Measurements from ENCODE around the gene CCHCR1.

Gene CCHCR1

DNA sequence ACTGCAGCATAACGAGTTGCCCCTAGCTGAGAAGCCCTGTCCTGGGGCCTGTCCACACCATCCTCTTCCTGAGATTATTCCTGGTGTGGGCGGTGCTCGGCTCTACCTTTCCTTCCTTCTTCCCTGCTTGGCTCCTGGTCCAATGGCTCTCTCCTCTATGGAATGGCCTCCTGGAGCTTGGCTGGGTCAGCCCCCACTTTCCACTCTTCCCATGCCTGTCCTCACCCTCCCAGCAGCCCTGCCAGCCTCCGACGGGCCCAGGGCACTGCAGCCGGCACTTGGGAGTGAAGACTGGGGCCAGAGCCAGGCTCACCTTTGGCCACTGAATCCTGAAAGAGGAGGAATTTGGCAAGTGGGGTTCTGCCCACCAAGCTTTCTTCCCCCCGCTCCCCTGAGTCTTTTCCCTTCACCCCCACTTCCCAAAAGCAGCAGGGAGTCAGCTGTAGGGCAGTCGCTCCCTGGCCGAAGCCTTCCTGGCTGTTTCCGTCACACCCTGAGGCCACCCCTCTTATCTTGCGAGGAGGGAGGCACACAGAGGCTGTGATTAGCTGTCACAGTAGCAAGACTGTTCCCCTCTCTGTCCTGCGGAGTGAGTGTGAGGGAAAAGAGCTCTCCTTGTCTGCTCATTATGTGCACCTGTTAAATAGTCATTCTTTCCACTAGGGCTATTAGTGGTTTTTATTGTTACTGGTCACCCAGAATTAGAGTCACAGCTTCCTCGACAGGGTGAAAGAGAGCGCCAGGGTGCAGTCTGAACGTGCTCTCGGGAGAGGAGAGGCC lies 31.0 kb downstream of the CCHCR1 start:
- Histone ChIP-seq H3K79me1 (ENCODE audit: low read length) (no peaks in the 10 kb centered on the region), H3K4me1 (ENCODE audit: control insufficient read depth, low read depth, low read length) (no peaks in the 10 kb centered on the region), H4K5ac (ENCODE audit: low read length) (no peak overlapping the region), H2BK5ac (ENCODE audit: low read length) (no peak overlapping the region), H3K56ac (ENCODE audit: low read length) (peak overlapping the region; percentile 35), H3K9ac (ENCODE audit: low read length) (no peak overlapping the region), H2BK120ac (ENCODE audit: low read depth, low read length) (no peak overlapping the region), H3K4ac (ENCODE audit: low read depth, low read length) (no peak overlapping the region), H2AK5ac (ENCODE audit: low read length) (no peak overlapping the region), H3K18ac (ENCODE audit: low read length) (no peak overlapping the region), H4K8ac (ENCODE audit: low read depth, low read length) (no peak overlapping the region), H2BK15ac (replicated peaks; ENCODE audit: low read depth) (no peak overlapping the region), H3K79me2 (ENCODE audit: control insufficient read depth, insufficient read depth, low read length) (no peaks in the 10 kb centered on the region), H3K27ac (ENCODE audit: low read depth, low read length) (no peak overlapping the region), H3K4me3 (ENCODE audit: low read length) (no peak overlapping the region), H3K23ac (ENCODE audit: low read length) (no peak overlapping the region), H3K4me2 (ENCODE audit: low read length) (no peak overlapping the region), H3K36me3 (ENCODE audit: control insufficient read depth, insufficient read depth, low read length) (no peaks in the 10 kb centered on the region), H3K27me3 (ENCODE audit: insufficient read depth, low read length, poor library complexity) (no peaks in the 10 kb centered on the region)
- no CpG with 5 or more reads among the region's 16 CpGs for WGBS (ENCODE audit: extremely low coverage, insufficient coverage, low lambda C conversion rate)
- peak; percentile 51 for DNase-seq

DNA sequence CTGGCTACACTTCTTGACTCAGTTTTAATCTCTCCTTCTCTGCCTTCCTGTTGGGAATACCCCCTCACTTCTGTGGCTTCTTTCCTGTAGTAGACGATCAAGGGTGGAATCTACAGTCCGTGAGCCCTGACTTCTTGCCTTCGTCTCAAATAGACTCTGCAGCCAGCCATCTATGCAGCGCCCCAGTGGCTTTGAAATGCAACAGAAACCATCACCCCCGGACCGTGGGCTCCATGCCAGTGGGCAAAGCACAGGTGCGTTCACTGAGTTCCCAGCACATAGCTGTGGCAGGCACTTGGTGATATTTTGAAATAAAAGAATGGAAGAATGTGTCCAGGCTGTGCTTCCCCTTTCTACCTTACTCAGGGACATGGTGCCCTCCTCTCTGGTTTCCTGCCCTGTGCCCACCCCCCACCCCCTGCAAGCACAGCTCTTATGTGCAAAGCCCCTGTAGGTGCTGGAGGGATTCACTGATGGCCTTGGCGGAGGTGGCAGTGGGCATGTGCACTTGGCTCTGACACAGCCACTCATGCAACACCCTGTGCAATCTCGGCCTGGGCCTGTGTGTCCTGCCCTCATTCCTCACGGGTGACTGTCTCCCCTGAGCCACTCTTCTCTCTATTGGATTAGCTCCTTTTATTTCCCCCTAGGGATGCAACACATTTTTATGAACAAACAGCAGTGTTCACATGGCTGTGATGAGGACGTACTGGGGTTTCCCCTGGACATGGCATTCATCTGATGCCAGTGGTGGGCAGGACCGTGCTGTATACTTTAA lies 31.8 kb downstream of the CCHCR1 start:
- Histone ChIP-seq H3K4me1 (ENCODE audit: control insufficient read depth, low read depth, low read length) (no peaks in the 10 kb centered on the region), H3K4me2 (ENCODE audit: low read length) (no peak overlapping the region), H4K8ac (ENCODE audit: low read depth, low read length) (no peak overlapping the region), H3K79me2 (ENCODE audit: control insufficient read depth, insufficient read depth, low read length) (no peaks in the 10 kb centered on the region), H2BK15ac (replicated peaks; ENCODE audit: low read depth) (no peak overlapping the region), H3K36me3 (ENCODE audit: control insufficient read depth, insufficient read depth, low read length) (no peaks in the 10 kb centered on the region), H3K27me3 (ENCODE audit: insufficient read depth, low read length, poor library complexity) (no peaks in the 10 kb centered on the region), H3K4ac (ENCODE audit: low read depth, low read length) (no peak overlapping the region), H4K5ac (ENCODE audit: low read length) (no peak overlapping the region), H3K79me1 (ENCODE audit: low read length) (no peaks in the 10 kb centered on the region), H2BK5ac (ENCODE audit: low read length) (no peak overlapping the region), H2AK5ac (ENCODE audit: low read length) (no peak overlapping the region), H3K56ac (ENCODE audit: low read length) (no peak overlapping the region), H3K4me3 (ENCODE audit: low read length) (no peak overlapping the region), H3K9ac (ENCODE audit: low read length) (no peak overlapping the region), H3K27ac (ENCODE audit: low read depth, low read length) (no peak overlapping the region), H3K18ac (ENCODE audit: low read length) (no peak overlapping the region), H2BK120ac (ENCODE audit: low read depth, low read length) (no peak overlapping the region), H3K23ac (ENCODE audit: low read length) (no peak overlapping the region)
- no peak for DNase-seq
- no CpG with 5 or more reads among the region's 12 CpGs for WGBS (ENCODE audit: extremely low coverage, insufficient coverage, low lambda C conversion rate)

DNA sequence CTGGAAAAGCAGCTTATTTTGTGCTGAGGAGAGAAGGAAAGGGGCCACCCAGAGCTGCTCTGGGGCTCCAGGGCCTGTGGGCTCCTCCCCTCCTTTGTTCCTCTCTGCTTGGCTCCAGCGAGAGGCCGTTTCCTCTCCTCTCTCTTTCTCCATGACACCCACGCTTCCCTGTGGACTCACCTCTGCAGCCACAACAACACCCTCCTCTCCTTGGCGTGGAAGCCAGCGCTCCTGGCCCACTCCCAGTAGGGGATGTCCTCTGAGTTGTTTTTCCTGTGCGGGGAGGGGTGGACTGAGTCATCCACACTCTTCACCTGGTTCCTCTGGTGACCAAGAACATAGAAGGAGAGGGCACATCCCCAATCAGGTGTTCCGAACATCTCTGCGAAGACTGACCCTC lies 32.4 kb downstream of the CCHCR1 start:
- Histone ChIP-seq H2BK120ac (ENCODE audit: low read depth, low read length) (no peak overlapping the region), H3K27ac (ENCODE audit: low read depth, low read length) (no peak overlapping the region), H2BK15ac (replicated peaks; ENCODE audit: low read depth) (no peak overlapping the region), H4K5ac (ENCODE audit: low read length) (no peak overlapping the region), H3K79me2 (ENCODE audit: control insufficient read depth, insufficient read depth, low read length) (no peaks in the 10 kb centered on the region), H3K4me3 (ENCODE audit: low read length) (no peak overlapping the region), H3K23ac (ENCODE audit: low read length) (no peak overlapping the region), H4K8ac (ENCODE audit: low read depth, low read length) (no peak overlapping the region), H3K36me3 (ENCODE audit: control insufficient read depth, insufficient read depth, low read length) (no peaks in the 10 kb centered on the region), H2AK5ac (ENCODE audit: low read length) (no peak overlapping the region), H3K79me1 (ENCODE audit: low read length) (no peaks in the 10 kb centered on the region), H3K4me2 (ENCODE audit: low read length) (no peak overlapping the region), H3K4ac (ENCODE audit: low read depth, low read length) (no peak overlapping the region), H3K4me1 (ENCODE audit: control insufficient read depth, low read depth, low read length) (no peaks in the 10 kb centered on the region), H3K56ac (ENCODE audit: low read length) (peak overlapping the region; percentile 65), H2BK5ac (ENCODE audit: low read length) (no peak overlapping the region), H3K18ac (ENCODE audit: low read length) (peak overlapping the region; percentile 20), H3K9ac (ENCODE audit: low read length) (no peak overlapping the region), H3K27me3 (ENCODE audit: insufficient read depth, low read length, poor library complexity) (no peaks in the 10 kb centered on the region)
- no peak for DNase-seq
- WGBS (ENCODE audit: extremely low coverage, insufficient coverage, low lambda C conversion rate) = no CpG with 5 or more reads among the region's 8 CpGs

DNA sequence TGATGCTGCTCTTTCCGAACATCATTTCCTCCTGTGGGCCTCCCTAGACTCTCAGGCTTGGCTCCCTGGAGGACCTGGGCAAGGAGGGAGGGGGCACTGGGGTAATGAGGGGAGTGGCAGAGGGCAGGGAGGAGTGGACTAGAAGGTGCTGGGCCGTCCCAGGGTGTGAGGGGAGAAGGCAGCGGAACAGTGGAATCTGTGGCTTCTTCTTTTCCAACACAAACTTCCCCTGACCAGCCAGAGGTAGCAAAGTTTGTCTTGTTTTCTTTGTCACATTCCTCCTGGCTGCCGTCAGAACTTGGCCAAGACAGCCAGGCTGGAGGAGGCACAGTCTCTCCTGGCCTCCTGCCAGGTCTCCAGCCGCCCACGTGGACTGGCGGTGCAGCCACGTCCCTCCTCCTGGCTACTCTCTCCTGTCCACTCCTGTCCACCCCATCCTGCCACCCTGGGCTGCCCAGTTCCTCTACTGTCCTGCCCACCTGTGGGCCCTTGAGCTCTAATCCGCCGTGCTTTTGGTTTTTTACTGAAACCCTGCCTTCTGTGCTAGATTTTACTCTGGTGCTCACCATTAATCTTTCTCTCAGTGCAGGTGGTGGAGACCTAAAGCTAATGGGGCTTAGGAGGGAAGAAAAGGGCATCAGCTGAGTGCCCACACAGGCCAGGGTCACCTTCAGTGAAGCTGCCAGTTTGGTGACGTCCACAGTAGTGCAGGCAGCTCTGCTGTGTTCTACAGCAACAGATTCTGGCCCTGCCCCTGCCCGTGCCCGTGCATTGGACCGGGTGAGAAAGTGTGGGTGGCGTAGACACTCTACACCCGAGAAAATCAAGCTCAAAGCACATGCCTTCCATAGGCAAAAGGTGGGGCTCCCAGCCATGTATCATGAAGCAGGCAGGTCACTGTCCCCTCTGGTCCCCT lies 34.6 kb downstream of the CCHCR1 start:
- Histone ChIP-seq H3K79me2 (ENCODE audit: control insufficient read depth, insufficient read depth, low read length) (no peaks in the 10 kb centered on the region), H3K27me3 (ENCODE audit: insufficient read depth, low read length, poor library complexity) (no peaks in the 10 kb centered on the region), H2AK5ac (ENCODE audit: low read length) (no peak overlapping the region), H2BK5ac (ENCODE audit: low read length) (no peak overlapping the region), H3K23ac (ENCODE audit: low read length) (no peak overlapping the region), H3K4ac (ENCODE audit: low read depth, low read length) (no peak overlapping the region), H3K4me1 (ENCODE audit: control insufficient read depth, low read depth, low read length) (no peaks in the 10 kb centered on the region), H3K79me1 (ENCODE audit: low read length) (no peaks in the 10 kb centered on the region), H3K4me3 (ENCODE audit: low read length) (no peak overlapping the region), H3K9ac (ENCODE audit: low read length) (no peak overlapping the region), H4K5ac (ENCODE audit: low read length) (no peak overlapping the region), H3K36me3 (ENCODE audit: control insufficient read depth, insufficient read depth, low read length) (no peaks in the 10 kb centered on the region), H3K18ac (ENCODE audit: low read length) (no peak overlapping the region), H4K8ac (ENCODE audit: low read depth, low read length) (no peak overlapping the region), H2BK120ac (ENCODE audit: low read depth, low read length) (no peak overlapping the region), H3K27ac (ENCODE audit: low read depth, low read length) (no peak overlapping the region), H3K4me2 (ENCODE audit: low read length) (no peak overlapping the region), H3K56ac (ENCODE audit: low read length) (peak overlapping the region; percentile 22), H2BK15ac (replicated peaks; ENCODE audit: low read depth) (no peak overlapping the region)
- no CpG with 5 or more reads among the region's 16 CpGs for WGBS (ENCODE audit: extremely low coverage, insufficient coverage, low lambda C conversion rate)
- DNase-seq = no peak

DNA sequence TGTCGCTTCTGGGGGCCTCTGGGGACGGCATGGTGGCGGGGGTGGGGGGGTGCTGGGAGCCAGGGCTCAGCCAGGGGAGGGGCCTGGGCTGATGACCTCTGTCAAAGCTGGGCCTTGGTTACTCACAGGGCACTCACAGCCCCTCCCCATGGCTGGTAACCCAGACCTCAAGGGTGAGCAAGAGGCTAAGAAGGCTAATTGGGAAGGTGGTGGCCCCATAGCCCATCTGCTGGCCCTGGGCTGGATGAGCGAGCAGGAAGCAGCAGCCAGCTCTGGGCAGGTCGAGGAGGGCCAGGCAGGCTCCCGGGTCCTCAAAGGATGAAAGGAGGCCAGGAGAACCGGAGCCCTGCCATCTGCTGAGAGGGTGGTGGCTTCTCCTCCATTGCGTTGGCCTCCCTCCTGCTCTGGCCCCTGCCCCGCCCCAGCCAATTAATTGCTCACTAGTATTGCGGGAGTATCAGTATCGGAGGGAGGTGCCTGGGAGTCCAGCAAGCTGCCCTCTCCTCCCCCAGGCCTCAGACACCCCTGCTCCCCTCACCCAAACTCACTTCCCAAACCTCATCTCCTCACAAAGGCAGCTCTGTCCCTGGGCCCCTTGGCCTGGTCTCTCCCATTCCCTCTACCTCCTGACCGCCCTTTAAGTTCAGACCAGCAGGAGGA lies 36.3 kb downstream of the CCHCR1 start:
- Histone ChIP-seq H3K4ac (ENCODE audit: low read depth, low read length) (no peak overlapping the region), H3K36me3 (ENCODE audit: control insufficient read depth, insufficient read depth, low read length) (no peaks in the 10 kb centered on the region), H3K79me2 (ENCODE audit: control insufficient read depth, insufficient read depth, low read length) (no peaks in the 10 kb centered on the region), H2BK120ac (ENCODE audit: low read depth, low read length) (no peak overlapping the region), H3K23ac (ENCODE audit: low read length) (no peak overlapping the region), H2BK5ac (ENCODE audit: low read length) (no peak overlapping the region), H3K18ac (ENCODE audit: low read length) (no peak overlapping the region), H3K79me1 (ENCODE audit: low read length) (no peaks in the 10 kb centered on the region), H3K4me3 (ENCODE audit: low read length) (no peak overlapping the region), H4K8ac (ENCODE audit: low read depth, low read length) (no peak overlapping the region), H4K5ac (ENCODE audit: low read length) (no peak overlapping the region), H3K4me1 (ENCODE audit: control insufficient read depth, low read depth, low read length) (no peaks in the 10 kb centered on the region), H3K4me2 (ENCODE audit: low read length) (no peak overlapping the region), H3K56ac (ENCODE audit: low read length) (no peak overlapping the region), H3K27ac (ENCODE audit: low read depth, low read length) (no peak overlapping the region), H2BK15ac (replicated peaks; ENCODE audit: low read depth) (no peak overlapping the region), H2AK5ac (ENCODE audit: low read length) (no peak overlapping the region), H3K9ac (ENCODE audit: low read length) (no peak overlapping the region), H3K27me3 (ENCODE audit: insufficient read depth, low read length, poor library complexity) (no peaks in the 10 kb centered on the region)
- no CpG with 5 or more reads among the region's 12 CpGs for WGBS (ENCODE audit: extremely low coverage, insufficient coverage, low lambda C conversion rate)
- no peak for DNase-seq

All from mesendoderm (in vitro differentiated cells).